Uterus (tissue), 2 donors: Measurements from ENCODE around the gene PTPRN2.

Experiments used
- POLR2A ChIP-seq, 2 donors: fragments of 450-650 bp; IDR thresholded peaks; one replicate each; pipeline ENCODE4 v1.6.1; 2016; ENCODE audit warnings: antibody characterized with exemption in 2 of 2, mild to moderate bottlenecking in 1 of 2, moderate library complexity in 1 of 2
- TF ChIP-seq, protein P1 (sequence below), 4 experiments: fragments of 200-600 bp in 2 of 4; fragments of 450-650 bp in 2 of 4; sonication (generic) in 2 of 4; IDR thresholded peaks; one replicate each; pipeline ENCODE4 v1.5.1; 2016 to 2019; ENCODE audit warnings: antibody characterized with exemption in 4 of 4, mild to moderate bottlenecking in 2 of 4, moderate library complexity in 1 of 4

DNA sequence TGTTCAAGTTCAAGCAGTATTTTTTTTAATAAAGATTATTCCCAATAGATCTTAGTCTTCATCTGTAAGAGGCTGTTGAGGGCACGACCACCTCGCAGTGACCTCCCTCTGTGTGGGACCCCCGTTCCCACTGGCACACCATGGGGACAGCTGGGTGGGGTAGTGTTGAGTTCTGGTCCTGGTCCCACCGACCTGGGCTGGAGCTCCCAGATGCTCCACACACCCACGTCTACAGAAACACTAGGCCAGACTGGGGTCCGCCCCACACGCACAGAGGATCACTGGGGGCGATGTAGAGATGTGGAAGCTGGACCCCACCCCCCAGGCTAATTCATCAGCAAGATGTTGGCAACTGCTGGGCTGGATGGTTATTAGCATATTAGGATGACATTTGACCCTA is 623.6 kb downstream of the PTPRN2 start:
- TF ChIP-seq, protein P1, sequence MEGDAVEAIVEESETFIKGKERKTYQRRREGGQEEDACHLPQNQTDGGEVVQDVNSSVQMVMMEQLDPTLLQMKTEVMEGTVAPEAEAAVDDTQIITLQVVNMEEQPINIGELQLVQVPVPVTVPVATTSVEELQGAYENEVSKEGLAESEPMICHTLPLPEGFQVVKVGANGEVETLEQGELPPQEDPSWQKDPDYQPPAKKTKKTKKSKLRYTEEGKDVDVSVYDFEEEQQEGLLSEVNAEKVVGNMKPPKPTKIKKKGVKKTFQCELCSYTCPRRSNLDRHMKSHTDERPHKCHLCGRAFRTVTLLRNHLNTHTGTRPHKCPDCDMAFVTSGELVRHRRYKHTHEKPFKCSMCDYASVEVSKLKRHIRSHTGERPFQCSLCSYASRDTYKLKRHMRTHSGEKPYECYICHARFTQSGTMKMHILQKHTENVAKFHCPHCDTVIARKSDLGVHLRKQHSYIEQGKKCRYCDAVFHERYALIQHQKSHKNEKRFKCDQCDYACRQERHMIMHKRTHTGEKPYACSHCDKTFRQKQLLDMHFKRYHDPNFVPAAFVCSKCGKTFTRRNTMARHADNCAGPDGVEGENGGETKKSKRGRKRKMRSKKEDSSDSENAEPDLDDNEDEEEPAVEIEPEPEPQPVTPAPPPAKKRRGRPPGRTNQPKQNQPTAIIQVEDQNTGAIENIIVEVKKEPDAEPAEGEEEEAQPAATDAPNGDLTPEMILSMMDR (IDR thresholded peaks at IDR 0.05): no peak
- TF ChIP-seq POLR2A (IDR thresholded peaks at IDR 0.05): no peak
